ENCODE results near the gene SFMBT2.
"Not testable (repeated sequence)": the region's sequence is repeated elsewhere in the genome, so short reads cannot be mapped to it uniquely, and the experiment has no call there.

SFMBT2 gene

DNA sequence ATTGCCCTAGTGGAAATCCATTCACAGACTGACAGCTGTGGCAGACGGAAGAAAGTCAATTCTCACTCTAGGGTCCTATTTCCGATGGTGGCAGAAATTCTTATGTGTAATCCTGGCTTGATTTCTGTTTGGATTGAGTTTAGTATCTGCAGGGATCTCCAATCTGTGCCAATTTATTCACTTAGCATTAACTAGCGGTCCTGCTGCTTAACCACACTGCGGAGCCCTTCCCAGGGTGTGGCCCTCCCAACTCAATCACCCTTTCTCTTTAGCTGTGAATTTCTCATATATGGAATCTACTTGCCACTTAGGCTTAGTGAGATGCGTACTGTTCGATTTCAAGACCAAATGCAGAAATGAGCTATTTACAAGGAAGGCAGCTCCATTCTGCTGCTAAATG, 215.7 kb downstream of the SFMBT2 start:
- no peak for TF ChIP-seq POLR2AphosphoS5 (IDR thresholded peaks at IDR 0.05; ENCODE audit: borderline replicate concordance, low read depth, low read length)
- no peak for TF ChIP-seq FOXP2 (optimal IDR thresholded peaks at IDR 0.05; ENCODE audit: control extremely low read depth, extremely low read length, insufficient read depth)
- TF ChIP-seq EZH2 (IDR thresholded peaks at IDR 0.05): no peak
- H3K27ac ChIP-seq: no peak overlapping the region
- no peak overlapping the region for H3K9ac ChIP-seq (ENCODE audit: insufficient read length)
- DNase-seq (ENCODE audit: low read depth, low spot score): no peak
- H3K9me3 ChIP-seq (ENCODE audit: low read depth, low read length): no peaks in the 10 kb centered on the region
- no peaks in the 10 kb centered on the region for H3K36me3 ChIP-seq (ENCODE audit: insufficient read depth, low read length)
- no peak overlapping the region for H3K4me3 ChIP-seq

GRCh38 chr10:7194571-7194970, 216.3 kb downstream of the SFMBT2 start:
- no peak for DNase-seq (ENCODE audit: low read depth, low spot score)
- no peak for TF ChIP-seq POLR2AphosphoS5 (IDR thresholded peaks at IDR 0.05; ENCODE audit: borderline replicate concordance, low read depth, low read length)
- no peak for TF ChIP-seq FOXP2 (optimal IDR thresholded peaks at IDR 0.05; ENCODE audit: control extremely low read depth, extremely low read length, insufficient read depth)
- TF ChIP-seq EZH2 (IDR thresholded peaks at IDR 0.05): no peak
- Histone ChIP-seq H3K9me3 (ENCODE audit: low read depth, low read length) (no peaks in the 10 kb centered on the region), H3K9ac (ENCODE audit: insufficient read length) (no peak overlapping the region), H3K4me3 (no peak overlapping the region), H3K27ac (no peak overlapping the region), H3K36me3 (ENCODE audit: insufficient read depth, low read length) (no peaks in the 10 kb centered on the region)

DNA sequence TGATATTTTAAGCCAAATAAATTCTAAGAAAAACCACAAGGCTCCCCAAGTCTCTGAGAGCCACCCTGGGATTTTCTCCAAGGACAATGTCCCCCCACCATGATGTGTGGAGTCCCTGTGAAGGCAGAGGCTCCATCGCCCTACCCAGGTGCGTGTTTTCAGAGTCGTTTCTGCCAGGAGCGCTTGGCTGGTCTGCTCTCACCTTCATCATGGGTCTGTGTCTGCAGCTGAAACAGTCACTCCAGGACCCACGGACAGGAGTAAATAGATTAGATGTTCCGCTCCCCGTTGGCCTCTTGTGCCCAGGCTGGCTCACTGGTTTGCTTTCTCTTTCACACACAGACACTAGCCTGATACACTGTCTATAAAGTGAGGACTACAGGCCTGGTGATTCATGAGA, 217.5 kb downstream of the SFMBT2 start:
- no peak for DNase-seq (ENCODE audit: low read depth, low spot score)
- H3K4me3 ChIP-seq: no peak overlapping the region
- no peaks in the 10 kb centered on the region for H3K9me3 ChIP-seq (ENCODE audit: low read depth, low read length)
- no peak overlapping the region for H3K9ac ChIP-seq (ENCODE audit: insufficient read length)
- TF ChIP-seq EZH2 (IDR thresholded peaks at IDR 0.05): no peak
- no peak overlapping the region for H3K27ac ChIP-seq
- H3K36me3 ChIP-seq (ENCODE audit: insufficient read depth, low read length): no peaks in the 10 kb centered on the region

DNA sequence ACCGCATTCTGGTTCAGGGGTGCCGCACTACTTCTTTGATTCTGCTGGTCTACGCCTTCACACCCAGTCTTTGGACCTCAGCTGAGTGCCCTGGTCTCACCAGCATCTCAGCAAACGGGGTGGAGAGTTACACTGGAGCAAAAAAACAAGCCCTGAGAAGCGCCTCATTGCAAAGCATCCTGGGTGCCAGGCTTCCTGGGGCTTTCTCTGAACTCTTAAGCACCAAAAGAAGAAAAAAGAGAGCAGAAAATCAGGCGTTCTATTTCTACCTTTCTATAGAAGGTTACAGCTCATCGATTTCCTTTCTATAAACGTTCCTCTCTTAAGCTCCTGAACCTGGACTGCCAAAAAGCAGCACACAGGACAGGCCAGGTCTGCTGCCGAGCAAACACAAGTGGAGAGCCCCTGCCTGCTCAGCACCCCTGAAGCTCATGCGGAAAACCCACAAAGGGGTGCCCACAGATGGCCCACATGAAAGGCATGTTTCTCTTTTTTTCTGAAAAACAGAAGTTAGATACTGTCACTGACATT, 217.9 kb downstream of the SFMBT2 start:
- no peaks in the 10 kb centered on the region for H3K36me3 ChIP-seq (ENCODE audit: insufficient read depth, low read length)
- no peaks in the 10 kb centered on the region for H3K9me3 ChIP-seq (ENCODE audit: low read depth, low read length)
- DNase-seq (ENCODE audit: low read depth, low spot score): no peak
- TF ChIP-seq EZH2 (IDR thresholded peaks at IDR 0.05): no peak
- TF ChIP-seq POLR2AphosphoS5 (IDR thresholded peaks at IDR 0.05; ENCODE audit: borderline replicate concordance, low read depth, low read length): no peak
- TF ChIP-seq FOXP2 (optimal IDR thresholded peaks at IDR 0.05; ENCODE audit: control extremely low read depth, extremely low read length, insufficient read depth): no peak
- no peak overlapping the region for H3K4me3 ChIP-seq
- no peak overlapping the region for H3K27ac ChIP-seq
- no peak overlapping the region for H3K9ac ChIP-seq (ENCODE audit: insufficient read length)

- Histone ChIP-seq H3K9ac (ENCODE audit: insufficient read length) (no peak overlapping the region), H3K27ac (no peak overlapping the region), H3K4me3 (no peak overlapping the region), H3K9me3 (ENCODE audit: low read depth, low read length) (no peaks in the 10 kb centered on the region), H3K36me3 (ENCODE audit: insufficient read depth, low read length) (no peaks in the 10 kb centered on the region)
- TF ChIP-seq FOXP2 (optimal IDR thresholded peaks at IDR 0.05; ENCODE audit: control extremely low read depth, extremely low read length, insufficient read depth) (no peak), POLR2AphosphoS5 (IDR thresholded peaks at IDR 0.05; ENCODE audit: borderline replicate concordance, low read depth, low read length) (no peak)
- DNase-seq (ENCODE audit: low read depth, low spot score): no peak
Measured at GRCh38 chr10:7192061-7192460, 218.8 kb downstream of the SFMBT2 start.

- DNase-seq (ENCODE audit: low read depth, low spot score): not testable (repeated sequence)
Measured at GRCh38 chr10:7190772-7191171, 220.1 kb downstream of the SFMBT2 start.

DNA sequence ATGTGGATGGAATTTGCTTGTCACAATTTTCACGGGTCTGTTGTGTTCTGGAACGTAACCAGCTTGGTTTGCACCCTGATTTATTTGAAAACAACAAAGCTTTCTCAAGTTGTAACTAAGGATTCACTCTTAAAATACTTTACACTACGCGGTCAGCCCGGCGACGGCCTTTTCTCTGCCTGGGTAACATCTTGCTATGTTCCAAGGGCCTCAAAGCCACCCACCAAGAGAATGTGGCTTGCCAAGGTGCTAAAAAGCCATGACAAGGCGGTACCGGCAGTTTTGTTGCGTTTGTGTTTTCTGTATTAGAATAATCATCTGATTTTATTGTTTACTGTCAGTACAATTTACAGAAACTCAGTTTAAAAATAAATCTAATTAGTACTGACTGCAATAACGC, 220.9 kb downstream of the SFMBT2 start:
- Histone ChIP-seq H3K4me3 (no peak overlapping the region), H3K9ac (ENCODE audit: insufficient read length) (no peak overlapping the region), H3K36me3 (ENCODE audit: insufficient read depth, low read length) (no peaks in the 10 kb centered on the region), H3K27ac (no peak overlapping the region), H3K9me3 (ENCODE audit: low read depth, low read length) (no peaks in the 10 kb centered on the region)
- TF ChIP-seq FOXP2 (optimal IDR thresholded peaks at IDR 0.05; ENCODE audit: control extremely low read depth, extremely low read length, insufficient read depth): no peak
- DNase-seq (ENCODE audit: low read depth, low spot score): no peak

More at GRCh38 chr10:7190772-7191171, 220.1 kb downstream of the SFMBT2 start:
- H3K9me3 ChIP-seq (ENCODE audit: low read depth, low read length); H3K9ac ChIP-seq (ENCODE audit: insufficient read length); H3K27ac ChIP-seq; H3K36me3 ChIP-seq (ENCODE audit: insufficient read depth, low read length); H3K4me3 ChIP-seq: not testable (repeated sequence)

- Histone ChIP-seq H3K27ac (no peak overlapping the region), H3K36me3 (ENCODE audit: insufficient read depth, low read length) (no peaks in the 10 kb centered on the region), H3K9me3 (ENCODE audit: low read depth, low read length) (no peaks in the 10 kb centered on the region), H3K4me3 (no peak overlapping the region), H3K9ac (ENCODE audit: insufficient read length) (no peak overlapping the region)
- TF ChIP-seq POLR2AphosphoS5 (IDR thresholded peaks at IDR 0.05; ENCODE audit: borderline replicate concordance, low read depth, low read length) (no peak), EZH2 (IDR thresholded peaks at IDR 0.05) (no peak), FOXP2 (optimal IDR thresholded peaks at IDR 0.05; ENCODE audit: control extremely low read depth, extremely low read length, insufficient read depth) (no peak)
- no peak for DNase-seq (ENCODE audit: low read depth, low spot score)
Measured at GRCh38 chr10:7188456-7189050, 222.3 kb downstream of the SFMBT2 start.

- Histone ChIP-seq H3K4me3 (no peak overlapping the region), H3K27ac (no peak overlapping the region), H3K9me3 (ENCODE audit: low read depth, low read length) (no peaks in the 10 kb centered on the region), H3K9ac (ENCODE audit: insufficient read length) (no peak overlapping the region), H3K36me3 (ENCODE audit: insufficient read depth, low read length) (no peaks in the 10 kb centered on the region)
- TF ChIP-seq POLR2AphosphoS5 (IDR thresholded peaks at IDR 0.05; ENCODE audit: borderline replicate concordance, low read depth, low read length): no peak
- TF ChIP-seq EZH2 (IDR thresholded peaks at IDR 0.05): no peak
- no peak for TF ChIP-seq FOXP2 (optimal IDR thresholded peaks at IDR 0.05; ENCODE audit: control extremely low read depth, extremely low read length, insufficient read depth)
- DNase-seq (ENCODE audit: low read depth, low spot score): no peak
Measured at GRCh38 chr10:7186387-7187018, 224.3 kb downstream of the SFMBT2 start.

All from SK-N-MC (cell line).